HG03066 (cell line): ENCODE measurements around the gene BAIAP2.
A peak's percentile ranks its signal among the peaks of the same experiment; 100 is the strongest.

ENCODE experiments used
- ATAC-seq: cut with Tn5 transposase; IDR thresholded peaks from one replicate; pipeline ENCODE4 v1.9.1; 2021; ENCODE audit warnings: low read depth; ENCODE audit not compliant: unreplicated experiment

The BAIAP2 gene

DNA sequence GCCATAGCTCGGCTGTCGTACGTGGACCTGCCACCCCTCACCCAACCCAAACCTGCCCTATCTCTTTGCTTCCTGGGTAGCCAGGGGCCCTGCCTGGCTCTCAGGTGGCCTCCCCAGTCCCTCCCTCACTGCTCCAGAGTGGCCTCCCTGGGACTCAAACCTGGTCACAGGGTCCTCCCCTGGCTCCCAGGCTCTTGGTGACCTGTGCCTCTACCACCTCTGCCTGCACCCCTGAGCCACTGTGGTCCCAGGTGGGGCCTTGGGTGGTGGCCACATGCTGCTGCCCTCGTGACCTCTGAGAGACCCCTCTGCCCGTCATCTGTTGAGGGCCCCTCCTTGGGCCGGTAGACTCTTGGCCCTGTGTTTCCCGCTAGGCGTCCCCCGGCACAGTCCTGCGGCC is 65.7 kb downstream of the BAIAP2 start:
- ATAC-seq, result no peak

DNA sequence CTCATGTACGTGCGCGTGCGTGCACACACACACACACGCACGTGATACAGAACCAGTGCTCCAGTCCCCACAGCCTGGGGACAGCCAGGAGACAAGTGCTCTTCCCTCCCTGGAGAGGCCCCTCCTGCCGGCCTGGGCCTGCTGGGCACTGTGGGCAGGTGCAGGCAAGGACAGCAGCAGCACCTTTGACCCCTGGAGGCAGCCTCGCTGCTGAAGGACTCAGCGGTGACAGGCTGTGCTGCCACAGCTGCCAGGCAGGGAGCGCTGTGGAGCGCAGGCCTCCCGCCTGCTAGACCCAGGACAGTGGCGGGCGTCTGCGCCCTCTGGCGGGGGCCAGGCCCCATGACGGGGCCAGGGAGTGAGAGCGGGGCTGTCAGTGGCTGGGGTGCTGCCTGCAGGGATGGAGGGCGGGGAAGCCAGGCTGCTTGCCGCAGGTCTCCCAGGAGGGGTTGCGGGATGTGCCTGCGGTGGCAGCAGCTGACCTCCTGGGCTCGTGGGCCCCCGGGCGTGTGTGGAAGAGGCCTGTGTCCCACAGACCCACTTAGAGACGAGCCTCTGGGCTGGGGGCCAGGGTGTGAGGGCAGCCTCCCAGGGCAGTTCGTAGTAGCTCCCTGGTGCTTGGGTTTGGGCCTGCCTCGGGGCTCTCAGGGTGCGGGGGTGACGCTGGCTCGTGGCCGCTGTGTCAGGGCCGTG is 66.8 kb downstream of the BAIAP2 start:
- peak; percentile 69 for ATAC-seq

DNA sequence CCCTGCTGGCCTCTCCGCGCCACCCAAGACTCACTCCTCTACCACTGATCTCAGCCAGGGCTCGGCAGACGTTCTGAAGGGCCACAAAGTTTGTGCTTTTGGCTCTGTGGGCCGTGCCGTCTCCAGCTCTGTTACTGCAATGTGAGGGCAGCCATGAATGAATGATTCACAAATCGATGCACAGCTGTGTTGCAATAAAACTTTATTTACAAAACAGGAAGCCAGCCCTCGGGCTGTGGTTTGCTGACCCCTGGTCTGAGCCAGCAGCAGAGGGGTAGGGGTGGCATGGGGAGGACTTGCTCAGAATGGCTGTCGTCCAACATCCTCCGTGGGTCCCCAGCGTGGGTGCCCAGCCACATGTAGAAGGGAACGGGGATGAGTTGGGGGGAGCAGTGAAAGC is 67.4 kb downstream of the BAIAP2 start:
- ATAC-seq, result no peak

DNA sequence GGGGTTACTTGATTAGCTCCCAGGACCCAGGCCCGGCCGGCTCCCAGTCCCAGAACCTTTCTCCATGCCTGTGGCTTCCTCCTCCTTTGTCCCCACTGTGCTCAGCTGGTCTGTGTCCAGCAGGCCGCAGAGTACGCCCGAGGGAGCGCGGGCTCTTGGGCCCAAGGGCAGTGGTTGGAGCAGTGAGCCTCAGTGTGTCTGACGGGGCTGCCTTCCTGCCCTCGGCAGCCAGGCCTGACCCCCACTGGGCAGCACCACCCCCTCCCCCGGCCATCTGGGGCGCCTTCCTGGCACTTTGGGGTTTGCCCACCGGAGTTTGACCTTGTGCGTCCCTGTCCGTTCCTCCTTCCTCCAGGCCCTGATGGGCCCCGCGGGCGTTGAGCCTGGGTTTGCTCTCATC is 67.9 kb downstream of the BAIAP2 start:
- no peak for ATAC-seq

DNA sequence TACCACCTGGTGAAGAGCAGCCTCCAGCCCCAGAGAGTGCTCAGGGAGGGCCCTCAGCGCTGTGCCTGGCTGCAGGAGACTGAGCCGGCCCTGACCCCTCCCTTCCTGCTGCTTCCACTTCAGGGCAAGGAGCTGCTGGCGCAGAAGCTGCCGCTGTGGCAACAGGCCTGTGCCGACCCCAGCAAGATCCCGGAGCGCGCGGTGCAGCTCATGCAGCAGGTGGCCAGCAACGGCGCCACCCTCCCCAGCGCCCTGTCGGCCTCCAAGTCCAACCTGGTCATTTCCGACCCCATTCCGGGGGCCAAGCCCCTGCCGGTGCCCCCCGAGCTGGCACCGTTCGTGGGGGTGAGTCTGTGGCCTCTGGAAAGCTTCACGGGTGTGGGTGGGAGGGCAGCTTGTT is 68.4 kb downstream of the BAIAP2 start:
- no peak for ATAC-seq

DNA sequence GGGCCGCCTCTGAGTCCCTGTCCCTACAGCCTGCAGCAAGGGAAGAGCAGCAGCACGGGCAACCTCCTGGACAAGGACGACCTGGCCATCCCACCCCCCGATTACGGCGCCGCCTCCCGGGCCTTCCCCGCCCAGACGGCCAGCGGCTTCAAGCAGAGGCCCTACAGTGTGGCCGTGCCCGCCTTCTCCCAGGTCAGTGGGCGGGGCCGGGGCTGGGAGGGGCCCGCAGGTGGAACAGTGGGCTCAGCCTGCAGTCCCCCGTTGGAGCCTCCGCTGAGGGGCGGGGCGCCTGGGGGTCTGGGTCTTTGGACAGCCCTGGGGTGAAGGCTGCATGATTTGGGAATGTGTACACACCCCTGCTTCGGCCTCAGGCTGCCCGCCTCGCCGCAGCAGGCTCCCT is 71.8 kb downstream of the BAIAP2 start:
- no peak for ATAC-seq

DNA sequence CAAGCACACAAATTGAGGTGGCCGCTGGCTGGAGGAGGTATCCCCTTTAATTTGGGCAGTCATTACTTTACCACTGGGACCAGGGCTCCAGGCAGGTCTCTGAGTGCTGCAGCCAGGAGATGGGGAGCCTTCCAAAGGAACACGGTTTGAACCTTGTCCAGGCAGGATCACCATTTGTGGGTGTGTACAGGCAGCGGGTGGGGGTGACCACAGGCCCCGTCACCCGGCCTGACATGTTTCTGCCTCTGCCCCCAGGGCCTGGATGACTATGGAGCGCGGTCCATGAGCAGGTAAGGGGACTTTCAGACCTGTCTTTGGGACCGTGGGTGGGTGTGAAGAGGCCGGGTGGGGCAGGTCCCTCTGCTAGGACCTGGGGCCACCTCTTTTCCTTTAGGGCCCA is 73.3 kb downstream of the BAIAP2 start:
- ATAC-seq, result no peak

DNA sequence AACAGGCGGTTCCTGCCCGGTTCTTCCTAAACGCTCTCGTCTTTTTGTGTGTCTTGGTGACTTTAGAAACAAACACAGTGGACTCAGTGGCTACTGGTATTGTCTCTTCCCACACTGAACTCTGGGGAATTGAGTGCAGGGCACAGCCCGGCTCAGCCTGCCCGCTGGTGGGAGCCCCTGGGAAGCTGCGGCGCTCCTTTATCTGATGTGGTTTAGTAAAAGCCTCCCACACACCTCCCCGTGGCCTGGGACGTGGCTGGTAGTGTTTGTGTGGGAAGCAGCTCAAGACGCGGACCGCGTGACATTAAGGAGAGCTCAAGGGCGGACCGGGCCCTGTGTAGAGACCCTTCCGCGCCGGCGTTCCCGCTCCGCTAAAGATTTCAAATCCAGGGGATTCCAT is 75.0 kb downstream of the BAIAP2 start:
- ATAC-seq, result no peak

DNA sequence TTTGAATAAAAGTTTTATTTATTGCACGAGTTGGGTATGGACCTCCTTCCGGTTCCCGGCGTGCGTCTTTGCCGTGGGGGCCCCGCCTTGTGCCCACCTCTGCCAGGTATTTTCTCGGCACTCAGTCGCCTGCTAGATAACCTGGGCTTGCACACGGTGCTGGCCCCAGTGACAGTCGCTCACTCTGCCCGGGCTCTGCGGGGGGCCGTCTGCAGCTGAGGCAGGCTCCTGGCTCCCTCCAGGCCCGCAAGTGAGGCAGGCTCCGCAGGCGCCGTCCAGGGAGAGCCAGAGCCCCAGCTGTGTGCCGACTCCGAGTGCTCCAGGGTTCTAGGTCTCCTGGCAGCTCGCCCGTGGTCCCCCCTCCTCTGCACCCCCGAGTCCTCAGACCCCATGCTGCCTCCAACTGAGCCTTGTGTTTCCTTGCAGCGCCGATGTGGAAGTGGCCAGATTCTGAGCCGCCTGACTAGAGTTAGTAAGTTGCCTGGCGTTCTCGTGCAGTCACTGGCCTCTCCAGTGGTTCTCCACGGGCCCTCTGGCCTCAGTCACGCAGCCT is 75.6 kb downstream of the BAIAP2 start:
- ATAC-seq, result no peak

DNA sequence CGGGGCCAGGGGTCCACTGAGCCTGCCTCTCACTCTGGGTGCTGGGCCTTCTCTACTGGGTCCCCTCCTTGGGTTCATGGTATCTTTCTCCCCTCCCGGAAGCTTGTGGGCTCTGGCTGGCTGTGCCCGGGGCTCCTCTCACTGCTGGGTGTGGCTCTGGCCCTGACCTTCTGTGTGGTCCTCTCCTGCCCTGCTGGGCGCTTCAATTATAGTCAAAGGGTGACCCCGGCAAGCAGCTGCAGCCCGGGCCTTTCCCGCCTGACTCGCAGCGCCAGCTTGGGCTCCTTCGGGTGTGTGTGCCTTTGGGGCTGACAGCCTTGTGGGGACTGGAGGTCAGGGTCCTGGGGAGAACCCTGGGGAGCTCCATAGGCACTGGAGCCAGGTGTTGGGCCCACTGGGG is 76.1 kb downstream of the BAIAP2 start:
- no peak for ATAC-seq

DNA sequence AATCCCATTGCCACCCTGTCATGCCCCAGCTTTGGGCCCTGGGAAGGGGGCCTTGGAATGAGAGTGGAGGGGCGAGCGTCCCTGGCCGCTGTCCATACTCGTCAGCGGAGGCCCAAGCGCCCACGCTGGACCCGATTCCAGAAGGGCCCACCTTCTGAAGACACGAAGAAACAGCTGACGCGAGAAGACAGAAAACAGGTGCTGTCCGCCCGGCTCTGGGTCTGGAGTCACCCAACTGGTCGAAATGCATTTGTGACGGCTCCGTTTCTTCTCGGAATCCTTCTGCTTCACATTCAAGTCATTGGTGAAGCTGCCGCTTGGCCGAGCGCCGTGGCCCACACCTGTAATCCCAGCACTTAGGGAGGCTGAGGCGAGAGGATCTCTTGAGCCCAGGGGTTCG is 77.5 kb downstream of the BAIAP2 start:
- ATAC-seq, result no peak

DNA sequence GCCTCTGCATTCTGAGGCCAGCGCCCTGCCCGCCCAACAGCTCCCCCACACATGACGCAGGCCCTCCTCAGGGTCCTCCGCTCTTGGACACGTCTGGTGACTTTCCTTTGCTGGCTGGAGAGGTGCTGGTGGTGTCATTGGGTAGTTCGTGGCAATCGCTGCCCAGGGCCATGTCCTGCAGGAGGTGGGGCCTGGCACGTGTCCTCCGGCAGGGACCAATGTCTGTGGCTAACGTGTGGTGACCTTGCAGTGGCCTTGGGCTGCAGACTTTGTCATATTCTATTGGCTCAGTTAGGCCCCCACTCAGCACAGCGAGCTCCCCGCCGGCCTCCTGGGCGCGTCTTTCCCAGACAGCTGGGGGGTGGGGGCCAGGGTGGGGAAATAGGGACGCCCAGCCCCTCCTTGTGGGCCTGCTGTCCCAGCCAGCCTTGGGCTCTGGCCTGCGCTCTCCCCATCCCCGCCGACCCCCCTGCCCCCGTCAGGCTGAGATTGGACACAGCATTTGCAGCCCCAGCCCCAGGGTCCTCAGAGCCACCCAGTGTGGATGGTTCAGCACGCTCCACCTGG is 78.3 kb downstream of the BAIAP2 start:
- ATAC-seq, result no peak

DNA sequence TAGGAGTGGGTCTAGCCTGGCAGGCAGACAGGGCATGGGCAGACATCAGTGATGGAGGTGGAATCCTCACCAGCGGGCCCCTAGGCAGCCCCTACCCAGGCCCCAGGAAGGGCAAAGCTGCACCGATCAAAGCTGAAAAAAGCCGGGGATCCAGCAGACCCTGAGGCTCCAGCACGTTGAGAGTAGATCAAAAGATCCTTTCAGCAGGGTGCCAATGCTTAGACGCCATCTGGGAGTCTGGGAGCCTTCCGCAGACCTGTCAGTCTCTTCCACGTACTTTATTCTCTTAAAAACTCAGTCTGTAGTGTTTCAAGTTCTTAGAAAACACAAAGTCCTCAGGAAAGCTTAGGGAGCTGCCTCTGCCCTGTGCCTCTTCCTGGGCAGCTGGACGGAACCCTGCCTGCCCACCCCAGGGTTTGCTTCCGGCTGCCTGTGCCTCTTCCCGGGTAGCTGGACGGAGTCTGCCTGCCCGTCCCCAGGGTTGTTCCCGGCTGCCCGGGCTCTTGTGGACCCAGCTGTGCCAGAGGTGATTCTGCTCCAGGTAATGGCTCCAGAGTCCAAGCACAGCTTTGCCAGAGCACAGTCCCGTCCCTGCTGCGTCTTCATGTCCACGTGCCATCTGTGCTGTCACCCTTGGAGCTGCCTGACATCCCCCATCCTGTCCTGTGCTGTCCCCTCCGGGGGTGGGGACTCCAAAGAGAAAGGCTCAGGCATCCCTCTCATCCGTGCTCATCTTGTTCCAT is 79.6 kb downstream of the BAIAP2 start:
- ATAC-seq, result no peak

DNA sequence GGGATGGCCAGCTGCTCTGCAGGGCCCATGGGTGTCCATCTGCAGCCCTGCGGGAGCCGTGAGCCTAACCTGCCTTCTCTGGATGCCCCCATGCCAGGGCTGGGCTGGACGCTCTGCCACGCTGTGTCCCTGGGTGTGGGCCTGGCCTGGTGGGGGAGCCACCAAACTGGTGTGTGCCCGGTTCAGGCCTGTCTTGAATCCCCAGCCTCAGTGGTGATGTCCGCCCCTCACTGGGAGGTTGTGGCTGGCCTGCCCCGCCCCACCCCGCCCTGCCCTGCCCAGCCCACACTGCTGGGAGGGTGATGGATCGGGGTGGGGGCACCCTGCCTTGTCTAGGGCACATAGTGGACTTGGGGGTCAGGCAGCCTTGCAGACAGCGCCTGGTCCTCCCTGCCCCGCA is 80.3 kb downstream of the BAIAP2 start:
- ATAC-seq, result no peak

DNA sequence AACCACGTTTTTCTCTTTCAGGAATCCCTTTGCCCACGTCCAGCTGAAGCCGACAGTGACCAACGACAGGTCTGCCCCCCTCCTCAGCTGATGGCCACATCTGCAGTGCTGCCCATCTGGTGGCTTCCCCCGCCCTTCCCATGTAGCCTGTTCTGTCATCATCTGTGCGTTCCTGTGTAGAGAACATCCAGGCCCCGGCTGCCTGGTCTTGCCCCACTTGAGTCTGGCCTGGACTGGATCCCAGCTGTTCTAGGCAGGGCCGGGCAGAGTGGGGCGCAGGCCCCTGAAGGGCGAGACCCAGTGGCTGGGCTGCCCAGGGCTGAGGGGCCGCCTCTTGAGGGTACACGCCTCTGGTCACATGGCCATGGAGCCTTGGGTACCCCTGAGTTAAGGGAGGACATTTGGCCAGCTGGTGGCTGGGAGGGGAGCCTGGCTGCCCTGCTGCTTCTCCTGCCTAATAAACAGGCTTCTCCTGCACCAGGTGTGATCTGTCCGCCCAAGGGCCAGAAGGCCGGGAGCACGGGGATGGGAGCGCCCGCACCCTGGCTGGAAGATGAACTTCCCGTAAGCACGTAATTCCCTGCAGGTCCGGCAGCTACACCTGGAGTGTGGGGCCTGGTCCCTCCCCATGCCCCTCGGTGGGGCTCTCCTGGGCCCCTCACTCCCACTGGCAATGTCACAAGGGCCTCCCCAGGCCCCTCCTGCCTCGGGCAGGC is 81.0 kb downstream of the BAIAP2 start:
- ATAC-seq, result no peak

DNA sequence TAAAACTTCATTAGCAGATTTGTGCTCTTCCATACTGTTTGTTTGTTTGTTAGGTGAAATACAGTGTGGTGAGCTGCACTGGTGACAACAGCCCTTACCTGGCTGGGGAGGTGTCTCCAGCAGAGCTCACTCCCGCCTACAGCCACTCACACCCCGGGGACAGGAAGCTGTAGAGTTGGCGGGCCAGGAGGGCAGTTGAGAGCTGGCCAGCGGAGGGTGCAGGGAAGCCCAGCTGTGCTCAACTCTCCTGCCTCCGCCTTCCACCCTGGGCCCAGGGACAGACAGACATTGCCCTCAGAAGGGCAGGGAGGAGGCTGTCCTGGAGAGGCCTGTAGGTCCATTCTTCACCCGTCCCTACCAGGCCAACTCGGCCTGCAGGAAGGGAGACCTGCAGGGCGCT is 81.8 kb downstream of the BAIAP2 start:
- no peak for ATAC-seq

DNA sequence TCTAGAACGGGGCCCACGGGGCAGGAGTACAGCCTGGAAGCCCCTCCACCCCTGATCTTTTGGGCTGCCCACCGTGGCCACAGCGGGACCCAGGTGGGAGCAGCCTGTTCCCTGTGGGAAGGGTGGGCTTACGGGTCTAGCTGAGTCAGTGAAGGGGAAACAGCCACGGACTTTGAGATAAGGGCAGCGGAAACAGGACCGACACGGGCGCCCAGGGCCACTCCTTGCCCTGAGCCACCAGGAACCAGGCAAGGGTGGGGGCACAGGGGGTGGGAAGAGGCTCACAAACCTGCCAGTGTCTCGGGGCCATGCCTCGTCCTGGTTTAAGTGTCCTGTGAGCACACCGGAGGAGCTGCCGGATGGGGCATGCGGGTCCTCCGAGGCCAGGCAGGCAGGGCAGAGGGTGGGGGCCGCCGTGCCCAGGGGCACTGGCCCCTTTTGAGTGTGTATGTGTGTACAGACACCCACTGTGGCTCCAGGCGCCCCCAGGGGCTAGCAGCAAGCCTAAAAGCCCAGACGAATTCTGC is 82.8 kb downstream of the BAIAP2 start:
- no peak for ATAC-seq

DNA sequence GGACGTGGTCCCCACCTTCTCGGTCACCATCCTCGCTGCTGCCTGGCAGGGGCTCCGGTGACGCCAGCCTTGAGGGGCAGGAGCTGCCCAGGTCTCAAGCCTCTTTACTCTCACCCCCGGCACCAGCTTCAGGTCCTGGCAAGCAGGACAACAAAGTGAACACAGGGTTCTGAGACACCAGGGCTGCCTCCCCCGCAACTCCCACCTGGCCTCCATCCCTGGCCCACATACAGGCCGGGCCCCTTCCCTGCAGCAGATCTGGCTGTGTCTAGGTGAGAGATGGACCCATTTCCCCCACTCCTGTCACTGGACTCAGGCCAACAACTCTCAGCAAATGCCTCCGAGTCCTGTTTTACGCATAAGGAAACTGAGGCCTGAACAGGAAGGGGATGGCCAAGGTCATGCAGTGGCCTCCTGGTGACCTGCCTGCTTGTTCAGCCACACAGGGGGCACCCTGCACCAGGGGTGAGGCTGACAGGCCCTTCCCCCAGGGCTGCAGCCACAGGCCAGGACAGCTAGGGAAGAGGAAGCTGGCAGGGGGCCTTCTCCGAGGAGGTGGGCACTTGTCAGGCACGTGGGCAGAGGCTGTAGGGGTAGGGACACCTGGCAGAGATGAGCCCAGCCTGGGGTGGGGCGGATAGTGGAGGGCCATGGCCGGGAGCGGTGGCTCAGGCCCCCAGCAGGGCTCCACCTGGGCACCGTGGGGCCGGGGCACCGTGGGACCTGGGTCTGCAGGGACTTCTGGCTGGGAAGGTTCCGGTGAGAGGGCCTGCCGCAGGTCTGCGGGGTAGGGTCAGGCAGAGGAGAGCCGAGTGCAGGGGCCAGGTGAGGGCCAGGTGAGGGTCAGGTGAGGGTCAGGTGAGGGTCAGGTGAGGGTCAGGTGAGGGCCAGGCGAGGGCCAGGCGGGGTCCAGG is 83.6 kb downstream of the BAIAP2 start:
- ATAC-seq, result no peak

DNA sequence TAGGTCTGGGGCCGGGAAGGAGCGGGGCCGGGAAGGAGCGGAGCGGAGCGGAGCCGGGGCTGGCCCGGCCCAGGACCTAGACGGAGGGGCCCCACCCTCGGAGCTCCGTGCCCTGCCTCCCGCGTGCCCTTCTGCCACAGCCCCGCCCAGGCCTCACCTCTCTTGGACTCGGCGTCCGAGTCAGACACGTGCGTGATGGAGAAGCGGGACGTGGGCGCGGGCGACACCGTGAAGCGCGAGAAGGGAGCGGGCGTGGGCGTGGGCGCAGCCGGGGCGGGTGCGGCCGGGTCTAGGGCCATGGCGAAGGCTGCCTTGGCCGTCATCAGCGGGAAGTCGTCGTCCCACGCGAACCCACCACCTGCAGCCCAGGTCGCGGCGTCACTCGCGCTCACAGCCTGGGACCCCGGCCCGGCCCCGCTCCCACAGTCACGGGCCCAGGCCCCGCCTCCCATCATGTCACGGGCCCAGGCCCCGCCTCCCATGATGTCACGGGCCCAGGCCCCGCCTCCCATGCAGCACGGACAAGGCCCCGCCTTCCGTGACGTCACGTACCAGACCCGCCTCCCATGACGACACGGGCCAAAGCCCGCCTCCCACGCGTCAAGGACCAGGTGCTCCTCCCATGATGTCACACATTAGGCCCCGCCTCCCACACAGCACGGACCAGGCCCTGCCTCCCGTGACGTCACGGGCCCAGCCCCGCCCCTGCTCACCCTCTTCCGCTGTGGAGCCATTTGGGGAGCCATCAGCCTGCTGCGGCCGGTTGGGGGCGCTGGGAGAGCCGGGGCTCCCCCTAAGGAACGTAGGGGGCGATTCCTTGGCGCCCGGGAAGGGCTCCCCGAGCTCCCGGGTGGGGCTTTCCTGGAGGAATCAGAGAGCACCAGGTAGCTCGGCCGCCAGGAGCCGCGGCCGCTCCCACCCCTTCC is 84.5 kb downstream of the BAIAP2 start:
- ATAC-seq, result no peak
